Spinal cord (tissue), 10 donors: ENCODE measurements around the gene AFMID. TPM values are rescaled to one million over a fixed set of nuclear protein-coding genes. Genes with fewer than 3 reads are reported as not detected.
"Not testable (repeated sequence)": the region's sequence is repeated elsewhere in the genome, so short reads cannot be mapped to it uniquely, and the experiment has no call there.

Experiments used
- DNase-seq, 6 donors: peaks; one replicate each; pipeline versions ENCODE4 v3.0.0 to v3.0.0-alpha.2; 2013 to 2015; ENCODE audit warnings: low spot score in 6 of 6, low read depth in 4 of 6
- H3K27ac ChIP-seq: one replicate; pipeline ENCODE4 v1.5.1; 2013; ENCODE audit warnings: low read depth, low read length, control low read depth
- H3K27me3 ChIP-seq: one replicate; pipeline ENCODE4 v1.6.1; 2013; ENCODE audit warnings: low read length; ENCODE audit not compliant: control insufficient read depth, insufficient read depth
- H3K36me3 ChIP-seq: one replicate; pipeline ENCODE4 v1.6.1; 2013; ENCODE audit warnings: low read length; ENCODE audit not compliant: control insufficient read depth, insufficient read depth
- H3K4me1 ChIP-seq: one replicate; pipeline ENCODE4 v1.6.1; 2013; ENCODE audit warnings: low read length; ENCODE audit not compliant: control insufficient read depth, insufficient read depth
- H3K4me3 ChIP-seq: one replicate; pipeline ENCODE4 v1.5.1; 2013; ENCODE audit warnings: low read depth, low read length, control low read depth
- H3K9me3 ChIP-seq: one replicate; pipeline ENCODE4 v1.6.1; 2013; ENCODE audit warnings: low read length; ENCODE audit not compliant: control insufficient read depth, insufficient read depth
- WGBS: methylation state at CpG from one replicate; pipeline ENCODE4 v1.1.5; 2013; ENCODE audit warnings: missing lambda C conversion rate; ENCODE audit not compliant: insufficient coverage; 5-methylcytosine and 5-hydroxymethylcytosine counted together
- polyA plus RNA-seq, 2 donors: library from polyadenylated mRNA; unstranded; fragments of 120-200 nt; gene quantifications; one replicate each; pipeline ENCODE4 v1.2.1, GENCODE V29; 2013; ENCODE audit not compliant: insufficient read length in 2 of 2
- small RNA-seq: library from RNA; depleted of rRNA; stranded (forward); fragments of <200 nt; gene quantifications from one replicate; pipeline ENCODE3, GENCODE V24; 2014; ENCODE audit warnings: low replicate concordance
- total RNA-seq, 2 donors: library from RNA; depleted of rRNA in 1 of 2; stranded (reverse); fragments of 120-200 nt in 1 of 2; fragments of >200 nt in 1 of 2; gene quantifications; one replicate each; pipeline versions ENCODE4 v1.2.3 to v1.2.4, GENCODE V29; 2013 to 2014
- donor health status: healthy.

Gene AFMID
- total and polyA plus RNA-seq, 4 donors, result 19.9 to 33.3 (median 29.6) TPM

GRCh38 chr17:78252701-78253635 is 65.8 kb downstream of the AFMID start:
- no peaks in the 10 kb centered on the region for H3K36me3 ChIP-seq
- WGBS, result 76% methylated on average over 9 of the region's 15 CpGs
- H3K27me3 ChIP-seq, result peaks cover 3% of the 10 kb centered on the region
- DNase-seq, result no peak
- no peak overlapping the region for H3K4me3 ChIP-seq
- no peaks in the 10 kb centered on the region for H3K9me3 ChIP-seq
- no peak overlapping the region for H3K27ac ChIP-seq
- peaks cover 51% of the 10 kb centered on the region for H3K4me1 ChIP-seq

GRCh38 chr17:78253636-78253945 is 66.4 kb downstream of the AFMID start:
- Histone ChIP-seq H3K4me1 (peaks cover 55% of the 10 kb centered on the region), H3K4me3 (peak overlapping the region; percentile 58)
- not testable (repeated sequence) for DNase-seq, H3K27me3 ChIP-seq, H3K36me3 ChIP-seq, H3K9me3 ChIP-seq, H3K27ac ChIP-seq
- WGBS, result 76% methylated on average over 9 of the region's 12 CpGs

GRCh38 chr17:78253946-78254672 is 66.9 kb downstream of the AFMID start:
- Histone ChIP-seq H3K4me3 (peak overlapping the region; percentile 58), H3K27ac (no peak overlapping the region), H3K9me3 (no peaks in the 10 kb centered on the region), H3K27me3 (peaks cover 5% of the 10 kb centered on the region), H3K4me1 (peaks cover 57% of the 10 kb centered on the region), H3K36me3 (no peaks in the 10 kb centered on the region)
- DNase-seq, result peak; percentile 81 to 97 (median 86)
- WGBS, result 3% methylated on average over 73 of the region's 73 CpGs

GRCh38 chr17:78255029-78255656 is 68.0 kb downstream of the AFMID start:
- peaks cover 5% of the 10 kb centered on the region for H3K27me3 ChIP-seq
- no peak overlapping the region for H3K27ac ChIP-seq
- no peak for DNase-seq
- 92% methylated on average over 17 of the region's 18 CpGs for WGBS
- no peak overlapping the region for H3K4me3 ChIP-seq
- no peaks in the 10 kb centered on the region for H3K9me3 ChIP-seq
- no peaks in the 10 kb centered on the region for H3K36me3 ChIP-seq
- peaks cover 56% of the 10 kb centered on the region for H3K4me1 ChIP-seq

GRCh38 chr17:78255953-78256706 is 69.0 kb downstream of the AFMID start:
- Histone ChIP-seq H3K4me1 (peaks cover 46% of the 10 kb centered on the region), H3K36me3 (no peaks in the 10 kb centered on the region), H3K9me3 (no peaks in the 10 kb centered on the region), H3K4me3 (no peak overlapping the region), H3K27me3 (peaks cover 5% of the 10 kb centered on the region), H3K27ac (no peak overlapping the region)
- DNase-seq, result no peak
- WGBS, result 73% methylated on average over 13 of the region's 14 CpGs

GRCh38 chr17:78256707-78257591 is 69.8 kb downstream of the AFMID start:
- 43% methylated on average over 13 of the region's 18 CpGs for WGBS

More at GRCh38 chr17:78256707-78257591, 69.8 kb downstream of the AFMID start:
- DNase-seq, result no peak
- H3K27ac ChIP-seq, result no peak overlapping the region
- peaks cover 5% of the 10 kb centered on the region for H3K27me3 ChIP-seq
- no peak overlapping the region for H3K4me3 ChIP-seq
- H3K9me3 ChIP-seq, result no peaks in the 10 kb centered on the region
- peaks cover 40% of the 10 kb centered on the region for H3K4me1 ChIP-seq
- no peaks in the 10 kb centered on the region for H3K36me3 ChIP-seq

Small RNAs within 50 kb of the gene (small RNA-seq; reads per million reads assigned to genes)
- gene AC087645.1, result not detected

Other genes with a start within 250 kb of the AFMID start
- gene TNRC6C, start 228.7 kb upstream of the AFMID start, total RNA-seq, result 10 to 100 TPM; 21.5 to 22.3 TPM
- 10 to 100 TPM; 30.3 to 31.8 TPM for gene TNRC6C, start 228.7 kb upstream of the AFMID start, polyA plus RNA-seq
- gene TMC6, start 58.6 kb upstream of the AFMID start, total RNA-seq, result 10 to 100 TPM; 15.2 to 33.4 TPM
- gene TMC6, start 58.6 kb upstream of the AFMID start, polyA plus RNA-seq, result 10 to 100 TPM; 19.9 to 29.7 TPM
- 1 to 10 TPM; 2.0 to 2.2 TPM for gene TMC8, start 56.6 kb upstream of the AFMID start, total RNA-seq
- 1 to 10 TPM; 5.6 to 6.0 TPM for gene TMC8, start 56.6 kb upstream of the AFMID start, polyA plus RNA-seq
- gene C17orf99, start 41.0 kb upstream of the AFMID start, total RNA-seq, result 1 to 10 TPM; 1.5 to 1.8 TPM
- gene C17orf99, start 41.0 kb upstream of the AFMID start, polyA plus RNA-seq, result under 1 TPM; 0.51 to 0.54 TPM
- 10 to 100 TPM; 16.7 to 21.9 TPM for gene SYNGR2, start 18.8 kb upstream of the AFMID start, total RNA-seq
- gene SYNGR2, start 18.8 kb upstream of the AFMID start, polyA plus RNA-seq, result 10 to 100 TPM; 22.0 to 33.6 TPM
- gene TK1, start 310 bp upstream of the AFMID start, total RNA-seq, result 10 to 100 TPM; 11.0 to 13.7 TPM
- gene TK1, start 310 bp upstream of the AFMID start, polyA plus RNA-seq, result 10 to 100 TPM; 11.8 to 13.8 TPM
- 10 to 100 TPM; 13.2 to 18.9 TPM for gene BIRC5, start 26.9 kb downstream of the AFMID start, total RNA-seq
- gene BIRC5, start 26.9 kb downstream of the AFMID start, polyA plus RNA-seq, result 10 to 100 TPM; 18.4 to 23.0 TPM
- 1 to 10 TPM; 1.2 to 2.3 TPM for gene TMEM235, start 44.3 kb downstream of the AFMID start, total RNA-seq
- gene TMEM235, start 44.3 kb downstream of the AFMID start, polyA plus RNA-seq, result 1 to 10 TPM; 1.7 to 2.0 TPM
- 10 to 100 TPM; 14.2 to 70.3 TPM for gene SOCS3, start 172.7 kb downstream of the AFMID start, total RNA-seq
- gene SOCS3, start 172.7 kb downstream of the AFMID start, polyA plus RNA-seq, result 1 to 10 TPM; 5.6 to 9.5 TPM
- 10 to 100 TPM; 33.4 to 38.7 TPM for gene PGS1, start 191.3 kb downstream of the AFMID start, total RNA-seq
- 10 to 100 TPM; 42.6 to 51.1 TPM for gene PGS1, start 191.3 kb downstream of the AFMID start, polyA plus RNA-seq